ENCODE results near the gene ORAI3. TPM values are rescaled to one million over a fixed set of nuclear protein-coding genes. Genes with fewer than 3 reads are reported as not detected.

Gene ORAI3
- total RNA-seq, 1 donor from 2014 or later, result 25.9 TPM

Other genes starting within 250 kb of the ORAI3 start
- 82.3 TPM for gene SRCAP, start 249.9 kb upstream of the ORAI3 start, total RNA-seq
- 35.9 TPM for gene PHKG2, start 200.6 kb upstream of the ORAI3 start, total RNA-seq
- gene CFAP119, start 187.0 kb upstream of the ORAI3 start, total RNA-seq, result 8.7 TPM
- 133 TPM for gene RNF40, start 186.7 kb upstream of the ORAI3 start, total RNA-seq
- 21.6 TPM for gene ZNF629, start 161.9 kb upstream of the ORAI3 start, total RNA-seq
- gene BCL7C, start 55.0 kb upstream of the ORAI3 start, total RNA-seq, result 35.9 TPM
- 8.2 TPM for gene CTF1, start 52.5 kb upstream of the ORAI3 start, total RNA-seq
- 25.7 TPM for gene FBXL19, start 25.5 kb upstream of the ORAI3 start, total RNA-seq
- 19.6 TPM for gene SETD1A, start 8.7 kb downstream of the ORAI3 start, total RNA-seq
- 14.8 TPM for gene HSD3B7, start 36.1 kb downstream of the ORAI3 start, total RNA-seq
- 1.6 TPM for gene STX1B, start 61.6 kb downstream of the ORAI3 start, total RNA-seq
- gene STX4, start 84.5 kb downstream of the ORAI3 start, total RNA-seq, result 55.0 TPM
- gene ZNF668, start 125.2 kb downstream of the ORAI3 start, total RNA-seq, result 12.8 TPM
- 18.3 TPM for gene ZNF646, start 125.4 kb downstream of the ORAI3 start, total RNA-seq
- gene PRSS53, start 139.9 kb downstream of the ORAI3 start, total RNA-seq, result 1.2 TPM
- gene VKORC1, start 145.7 kb downstream of the ORAI3 start, total RNA-seq, result 42.1 TPM
- gene BCKDK, start 159.3 kb downstream of the ORAI3 start, total RNA-seq, result 29.8 TPM
- 77.9 TPM for gene KAT8, start 168.6 kb downstream of the ORAI3 start, total RNA-seq
- 17.0 TPM for gene PRSS8, start 186.7 kb downstream of the ORAI3 start, total RNA-seq
- gene PRSS36, start 201.0 kb downstream of the ORAI3 start, total RNA-seq, result 1.1 TPM
- gene FUS, start 231.1 kb downstream of the ORAI3 start, total RNA-seq, result 390 TPM

All from ureter (tissue), 1 donor.